CD14-positive monocyte (primary cell): ENCODE results near the gene SIRPA. TPM values are rescaled to one million over a fixed set of nuclear protein-coding genes. Genes with fewer than 3 reads are reported as not detected.

Experiments used
- DNase-seq, 3 donors: peaks; one replicate each; pipeline ENCODE4 v3.0.0-alpha.2; 2011 to 2022
- H2AFZ ChIP-seq: 2 replicates; pipeline ENCODE4 v1.6.0; 2012; ENCODE audit warnings: mild to moderate bottlenecking, low read depth, low read length, inconsistent platforms; ENCODE audit not compliant: insufficient read depth, poor library complexity, severe bottlenecking
- H3K27ac ChIP-seq, 2 donors: 1 replicate in 1 of 2; 2 replicates in 1 of 2; pipeline ENCODE4 v1.5.1; 2012 to 2013; ENCODE audit warnings: low read length in 2 of 2, control low read depth in 1 of 2, inconsistent platforms in 1 of 2, low read depth in 1 of 2, mild to moderate bottlenecking in 1 of 2
- H3K27me3 ChIP-seq, 2 donors: one replicate each; pipeline versions ENCODE4 v1.6.0 to v1.6.1; 2011 to 2013; ENCODE audit warnings: low read length in 2 of 2; ENCODE audit not compliant: control insufficient read depth in 2 of 2, insufficient read depth in 2 of 2
- H3K36me3 ChIP-seq, 2 donors: replicated peaks in 1 of 2; 1 replicate in 1 of 2; 2 replicates in 1 of 2; pipeline versions ENCODE4 v1.5.1 to v1.6.1; 2012 to 2013; ENCODE audit warnings: low read length in 2 of 2, control low read depth in 1 of 2, inconsistent platforms in 1 of 2, mild to moderate bottlenecking in 1 of 2; ENCODE audit not compliant: insufficient read depth in 2 of 2, control insufficient read depth in 1 of 2
- H3K4me1 ChIP-seq, 2 donors: 1 replicate in 1 of 2; 2 replicates in 1 of 2; pipeline versions ENCODE4 v1.5.1 to v1.6.1; 2012 to 2013; ENCODE audit warnings: low read length in 2 of 2, control low read depth in 1 of 2, inconsistent platforms in 1 of 2, mild to moderate bottlenecking in 1 of 2, moderate library complexity in 1 of 2; ENCODE audit not compliant: insufficient read depth in 2 of 2, control insufficient read depth in 1 of 2
- H3K4me2 ChIP-seq: replicated peaks from 2 replicates; pipeline ENCODE3; 2012; ENCODE audit warnings: low read length, moderate library complexity, mild to moderate bottlenecking; ENCODE audit not compliant: poor library complexity, severe bottlenecking; ENCODE audit errors: extremely low read depth
- H3K4me3 ChIP-seq, 3 experiments: fragments of 200-600 bp in 1 of 3; sonication (generic) in 1 of 3; replicated peaks in 1 of 3; 1 replicate in 2 of 3; 2 replicates in 1 of 3; pipeline ENCODE4 v1.5.1; 2011 to 2013; ENCODE audit warnings: low read length in 3 of 3, mild to moderate bottlenecking in 3 of 3, control low read depth in 2 of 3, low read depth in 2 of 3, inconsistent platforms in 1 of 3, moderate library complexity in 1 of 3
- H3K79me2 ChIP-seq: 2 replicates; pipeline ENCODE4 v1.6.0; 2012; ENCODE audit warnings: mild to moderate bottlenecking, control low read depth, inconsistent platforms, low read length, moderate library complexity; ENCODE audit not compliant: insufficient read depth
- H3K9ac ChIP-seq: 2 replicates; pipeline ENCODE4 v1.6.0; 2017; ENCODE audit warnings: low read length, mild to moderate bottlenecking; ENCODE audit not compliant: insufficient read depth, poor library complexity, severe bottlenecking
- H3K9me3 ChIP-seq, 2 donors: replicated peaks in 1 of 2; 1 replicate in 1 of 2; 2 replicates in 1 of 2; pipeline versions ENCODE4 v1.5.1 to v1.6.1; 2012 to 2013; ENCODE audit warnings: low read length in 2 of 2, control low read depth in 1 of 2; ENCODE audit not compliant: control insufficient read depth in 1 of 2, insufficient read depth in 1 of 2
- H4K20me1 ChIP-seq: 2 replicates; pipeline ENCODE4 v1.6.0; 2012; ENCODE audit warnings: mild to moderate bottlenecking, low read length, control low read depth, moderate library complexity; ENCODE audit not compliant: insufficient read depth
- H3K27ac Mint-ChIP-seq, 7 donors: one replicate each; pipeline ENCODE4 v1.8.0; 2020; ENCODE audit warnings: mild to moderate bottlenecking in 7 of 7, mixed read lengths in 7 of 7, moderate library complexity in 6 of 7, inconsistent platforms in 2 of 7
- H3K27me3 Mint-ChIP-seq, 3 donors: one replicate each; pipeline ENCODE4 v1.8.0; 2021 to 2022; ENCODE audit warnings: low read depth in 3 of 3, mild to moderate bottlenecking in 3 of 3, mixed read lengths in 3 of 3, moderate library complexity in 3 of 3, inconsistent platforms in 1 of 3
- H3K36me3 Mint-ChIP-seq, 2 donors: one replicate each; pipeline ENCODE4 v1.8.0; 2020; ENCODE audit warnings: mixed read lengths in 2 of 2, inconsistent platforms in 1 of 2, mild to moderate bottlenecking in 1 of 2
- H3K4me1 Mint-ChIP-seq: one replicate; pipeline ENCODE4 v1.8.0; 2020; ENCODE audit warnings: mild to moderate bottlenecking, mixed read lengths
- H3K4me3 Mint-ChIP-seq, 2 donors: one replicate each; pipeline ENCODE4 v1.8.0; 2020; ENCODE audit warnings: mild to moderate bottlenecking in 2 of 2, mixed read lengths in 2 of 2, moderate library complexity in 1 of 2
- H3K9me3 Mint-ChIP-seq, 7 donors: one replicate each; pipeline ENCODE4 v1.8.0; 2020 to 2022; ENCODE audit warnings: mixed read lengths in 7 of 7, mild to moderate bottlenecking in 6 of 7, moderate library complexity in 6 of 7, inconsistent platforms in 2 of 7
- WGBS: methylation state at CpG from one replicate; pipeline ENCODE4 v1.1.5; 2013; ENCODE audit warnings: missing lambda C conversion rate; ENCODE audit not compliant: insufficient coverage; 5-methylcytosine and 5-hydroxymethylcytosine counted together
- intact Hi-C, 2 donors: fragments of 100-400 bp; cut with micrococcal nuclease; formaldehyde crosslinking; loops; one replicate each; pipeline versions ENCODE4 v1.15.0 to v1.15.1; 2023
- polyA plus RNA-seq, 3 donors: library from polyadenylated mRNA; depleted of rRNA in 1 of 3; unstranded in 2 of 3; stranded (reverse) in 1 of 3; fragments of 300-500 nt in 2 of 3; fragments of >200 nt in 1 of 3; fragmentation: Illumina TruSeq in 2 of 3; gene quantifications; 1 replicate in 2 of 3; 2 replicates in 1 of 3; pipeline ENCODE4 v1.2.3, GENCODE V29; 2012 to 2021
- TF ChIP-seq, protein P1 (sequence below): fragments of 200-600 bp; IDR thresholded peaks from one replicate; pipeline ENCODE4 v1.8.0; 2022; ENCODE audit warnings: antibody characterized with exemption, mild to moderate bottlenecking

SIRPA gene
- polyA plus RNA-seq, 3 donors, result 28.4 to 126 (median 58.3) TPM

DNA sequence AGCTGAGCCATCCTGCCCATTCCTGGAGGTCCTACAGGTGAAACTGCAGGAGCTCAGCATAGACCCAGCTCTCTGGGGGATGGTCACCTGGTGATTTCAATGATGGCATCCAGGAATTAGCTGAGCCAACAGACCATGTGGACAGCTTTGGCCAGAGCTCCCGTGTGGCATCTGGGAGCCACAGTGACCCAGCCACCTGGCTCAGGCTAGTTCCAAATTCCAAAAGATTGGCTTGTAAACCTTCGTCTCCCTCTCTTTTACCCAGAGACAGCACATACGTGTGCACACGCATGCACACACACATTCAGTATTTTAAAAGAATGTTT is 44.0 kb downstream of the SIRPA start:
- TF ChIP-seq, protein P1, sequence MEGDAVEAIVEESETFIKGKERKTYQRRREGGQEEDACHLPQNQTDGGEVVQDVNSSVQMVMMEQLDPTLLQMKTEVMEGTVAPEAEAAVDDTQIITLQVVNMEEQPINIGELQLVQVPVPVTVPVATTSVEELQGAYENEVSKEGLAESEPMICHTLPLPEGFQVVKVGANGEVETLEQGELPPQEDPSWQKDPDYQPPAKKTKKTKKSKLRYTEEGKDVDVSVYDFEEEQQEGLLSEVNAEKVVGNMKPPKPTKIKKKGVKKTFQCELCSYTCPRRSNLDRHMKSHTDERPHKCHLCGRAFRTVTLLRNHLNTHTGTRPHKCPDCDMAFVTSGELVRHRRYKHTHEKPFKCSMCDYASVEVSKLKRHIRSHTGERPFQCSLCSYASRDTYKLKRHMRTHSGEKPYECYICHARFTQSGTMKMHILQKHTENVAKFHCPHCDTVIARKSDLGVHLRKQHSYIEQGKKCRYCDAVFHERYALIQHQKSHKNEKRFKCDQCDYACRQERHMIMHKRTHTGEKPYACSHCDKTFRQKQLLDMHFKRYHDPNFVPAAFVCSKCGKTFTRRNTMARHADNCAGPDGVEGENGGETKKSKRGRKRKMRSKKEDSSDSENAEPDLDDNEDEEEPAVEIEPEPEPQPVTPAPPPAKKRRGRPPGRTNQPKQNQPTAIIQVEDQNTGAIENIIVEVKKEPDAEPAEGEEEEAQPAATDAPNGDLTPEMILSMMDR, result no peak
- H3K27ac Mint-ChIP-seq, result peak overlapping the region in 5 of 7 donors; percentile 26 to 76 (median 73)
- WGBS, result 100% methylated on average over 1 of the region's 4 CpGs

DNA sequence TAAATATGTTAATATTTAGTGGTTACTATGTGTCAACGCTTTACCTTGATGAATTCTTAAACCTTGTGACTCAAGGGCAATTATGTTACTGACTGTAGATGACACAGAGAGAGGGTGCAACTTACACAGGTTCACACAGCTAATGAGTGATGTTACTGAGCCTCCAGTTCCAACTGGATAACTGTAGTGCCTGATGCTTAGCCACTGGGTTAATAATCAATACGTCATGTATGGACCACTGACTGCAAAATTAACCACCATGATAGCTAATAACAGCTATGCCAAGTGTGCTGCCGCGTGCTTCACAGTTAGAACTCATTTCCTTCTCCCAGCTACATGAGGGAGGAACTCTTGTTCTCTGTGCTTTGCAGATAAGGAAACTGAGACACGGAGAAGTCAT is 45.4 kb downstream of the SIRPA start:
- Mint-ChIP-seq H3K36me3 (peaks cover 44 to 47% of the 10 kb centered on the region in 2 donors), H3K27ac (peak overlapping the region in 5 of 7 donors; percentile 25 to 99 (median 68)), H3K27me3 (peaks cover 0 to 1% (median 0%) of the 10 kb centered on the region in 3 donors), H3K9me3 (peaks cover 0 to 2% (median 0%) of the 10 kb centered on the region in 7 donors), H3K4me1 (peaks cover 92% of the 10 kb centered on the region), H3K4me3 (no peak overlapping the region)
- H2AFZ ChIP-seq, result no peak overlapping the region
- no peak overlapping the region for H3K9ac ChIP-seq
- DNase-seq, result peak in 1 of 3 donors; percentile 12
- H3K4me3 ChIP-seq, result no peak overlapping the region
- peak overlapping the region in 1 of 2 donors; percentile 69 for H3K27ac ChIP-seq
- H4K20me1 ChIP-seq, result peaks cover 25% of the 10 kb centered on the region
- H3K27me3 ChIP-seq, result no peaks in the 10 kb centered on the region
- intact Hi-C loops, result loop anchor here (10.0 kb wide), 2 partner anchors 46 to 96 kb away; partner anchors contain the start of gene SIRPA (in 1 of the 2)
- H3K4me2 ChIP-seq, result no peak overlapping the region
- no peaks in the 10 kb centered on the region for H3K79me2 ChIP-seq
- WGBS, result no CpG with 5 or more reads among the region's 5 CpGs
- no peaks in the 10 kb centered on the region for H3K9me3 ChIP-seq
- H3K4me1 ChIP-seq, result peaks cover 60 to 75% of the 10 kb centered on the region in 2 donors
- TF ChIP-seq, protein P1, result no peak
- H3K36me3 ChIP-seq, result peaks cover 31 to 39% of the 10 kb centered on the region in 2 donors

More for the DNA sequence above, 44.0 kb downstream of the SIRPA start:
- Histone ChIP-seq H3K4me1 (peaks cover 55 to 72% of the 10 kb centered on the region in 2 donors), H3K4me2 (no peak overlapping the region), H3K79me2 (no peaks in the 10 kb centered on the region), H3K4me3 (no peak overlapping the region), H3K9me3 (no peaks in the 10 kb centered on the region), H3K9ac (no peak overlapping the region), H2AFZ (no peak overlapping the region), H3K27me3 (no peaks in the 10 kb centered on the region), H4K20me1 (peaks cover 38% of the 10 kb centered on the region), H3K27ac (peak overlapping the region; percentile 23 to 69), H3K36me3 (peaks cover 41 to 52% of the 10 kb centered on the region in 2 donors)
- Mint-ChIP-seq H3K36me3 (peaks cover 58 to 60% of the 10 kb centered on the region in 2 donors), H3K4me3 (no peak overlapping the region), H3K4me1 (peaks cover 89% of the 10 kb centered on the region), H3K9me3 (no peaks in the 10 kb centered on the region), H3K27me3 (peaks cover 0 to 4% (median 1%) of the 10 kb centered on the region in 3 donors)
- intact Hi-C loops, result no loop called here
- no peak for DNase-seq
